HEK293 (cell line): Measurements from ENCODE around the gene TNFRSF14.

Experiments used
- BCL6B ChIP-seq: fragments of 450-650 bp; formaldehyde crosslinking; IDR thresholded peaks from 2 replicates; pipeline ENCODE4 v1.5.1; 2017; ENCODE audit warnings: missing biosample characterization, missing genetic modification characterization
- CTCF ChIP-seq: fragments of 450-650 bp; formaldehyde crosslinking; IDR thresholded peaks from 2 replicates; pipeline ENCODE4 v1.5.1; 2016; ENCODE audit warnings: missing biosample characterization, missing genetic modification characterization
- EGR2 ChIP-seq: fragments of 450-650 bp; formaldehyde crosslinking; IDR thresholded peaks from 2 replicates; pipeline ENCODE4 v1.5.1; 2016; ENCODE audit warnings: low read depth, missing biosample characterization, missing genetic modification characterization
- GLIS2 ChIP-seq: fragments of 450-650 bp; formaldehyde crosslinking; IDR thresholded peaks from 2 replicates; pipeline ENCODE4 v1.5.1; 2016; ENCODE audit warnings: missing biosample characterization, missing genetic modification characterization
- HOXD13 ChIP-seq: sonication (generic); formaldehyde crosslinking; IDR thresholded peaks from 2 replicates; pipeline ENCODE4 v1.8.0; 2022; ENCODE audit warnings: missing genetic modification reagents, borderline replicate concordance
- KLF1 ChIP-seq: fragments of 450-650 bp; formaldehyde crosslinking; IDR thresholded peaks from 2 replicates; pipeline ENCODE4 v1.5.1; 2016; ENCODE audit warnings: missing biosample characterization, missing genetic modification characterization
- KLF8 ChIP-seq: fragments of 450-650 bp; formaldehyde crosslinking; IDR thresholded peaks from 2 replicates; pipeline ENCODE4 v1.5.1; 2016; ENCODE audit warnings: missing biosample characterization, missing genetic modification characterization
- REPIN1 ChIP-seq: fragments of 450-650 bp; formaldehyde crosslinking; IDR thresholded peaks from 2 replicates; pipeline ENCODE4 v1.5.1; 2017; ENCODE audit warnings: missing biosample characterization, missing genetic modification characterization, low read depth
- ZBTB11 ChIP-seq: fragments of 450-650 bp; formaldehyde crosslinking; conservative IDR thresholded peaks from 2 replicates; pipeline ENCODE4 v1.5.1; 2016; ENCODE audit warnings: low read depth, missing biosample characterization, missing genetic modification characterization
- ZBTB20 ChIP-seq: fragments of 450-650 bp; formaldehyde crosslinking; IDR thresholded peaks from 2 replicates; pipeline ENCODE4 v1.5.1; 2016; ENCODE audit warnings: missing biosample characterization, missing genetic modification characterization
- ZEB2 ChIP-seq: fragments of 450-650 bp; formaldehyde crosslinking; IDR thresholded peaks from 2 replicates; pipeline ENCODE4 v1.5.1; 2016; ENCODE audit warnings: missing biosample characterization, missing genetic modification characterization
- ZNF10 ChIP-seq: fragments of 450-650 bp; formaldehyde crosslinking; IDR thresholded peaks from 2 replicates; pipeline ENCODE4 v1.5.1; 2017; ENCODE audit warnings: missing biosample characterization, missing genetic modification characterization
- ZNF121 ChIP-seq: fragments of 450-650 bp; formaldehyde crosslinking; IDR thresholded peaks from 2 replicates; pipeline ENCODE4 v1.5.1; 2016; ENCODE audit warnings: missing biosample characterization, missing genetic modification characterization
- ZNF138 ChIP-seq: fragments of 450-650 bp; formaldehyde crosslinking; IDR thresholded peaks from 2 replicates; pipeline ENCODE4 v1.5.1; 2016; ENCODE audit warnings: missing biosample characterization, missing genetic modification characterization, borderline replicate concordance
- ZNF175 ChIP-seq: fragments of 450-650 bp; formaldehyde crosslinking; IDR thresholded peaks from 2 replicates; pipeline ENCODE4 v1.5.1; 2016; ENCODE audit warnings: missing biosample characterization, missing genetic modification characterization
- ZNF18 ChIP-seq: fragments of 450-650 bp; formaldehyde crosslinking; IDR thresholded peaks from 2 replicates; pipeline ENCODE4 v1.5.1; 2016; ENCODE audit warnings: missing biosample characterization, missing genetic modification characterization
- ZNF211 ChIP-seq: fragments of 450-650 bp; formaldehyde crosslinking; IDR thresholded peaks from 2 replicates; pipeline ENCODE4 v1.5.1; 2016; ENCODE audit warnings: low read depth, missing biosample characterization, missing genetic modification characterization
- ZNF341 ChIP-seq: fragments of 450-650 bp; formaldehyde crosslinking; IDR thresholded peaks from 2 replicates; pipeline ENCODE4; 2016; ENCODE audit warnings: low read depth, missing biosample characterization, missing genetic modification characterization
- ZNF350 ChIP-seq: fragments of 450-650 bp; formaldehyde crosslinking; IDR thresholded peaks from 2 replicates; pipeline ENCODE4 v1.5.0; 2017; ENCODE audit warnings: missing biosample characterization, mild to moderate bottlenecking, missing genetic modification characterization
- ZNF37A ChIP-seq: fragments of 450-650 bp; IDR thresholded peaks from 2 replicates; pipeline ENCODE4 v1.5.1; 2018; ENCODE audit warnings: missing biosample characterization, missing genetic modification characterization
- ZNF513 ChIP-seq: fragments of 450-650 bp; IDR thresholded peaks from 2 replicates; pipeline ENCODE4 v1.5.1; 2018; ENCODE audit warnings: missing biosample characterization, missing genetic modification characterization
- ZNF623 ChIP-seq: fragments of 450-650 bp; formaldehyde crosslinking; IDR thresholded peaks from 2 replicates; pipeline ENCODE4 v1.5.1; 2016; ENCODE audit warnings: missing biosample characterization, missing genetic modification characterization
- ZNF624 ChIP-seq: fragments of 450-650 bp; formaldehyde crosslinking; IDR thresholded peaks from 2 replicates; pipeline ENCODE4 v1.5.1; 2017; ENCODE audit warnings: missing biosample characterization, missing genetic modification characterization
- ZNF626 ChIP-seq: fragments of 450-650 bp; sonication (Bioruptor Pico); formaldehyde crosslinking; IDR thresholded peaks from 2 replicates; pipeline ENCODE4 v1.5.1; 2018; ENCODE audit warnings: missing biosample characterization, missing genetic modification characterization, inconsistent platforms
- ZNF660 ChIP-seq: fragments of 450-650 bp; IDR thresholded peaks from 2 replicates; pipeline ENCODE4 v1.5.1; 2018; ENCODE audit warnings: missing biosample characterization, mild to moderate bottlenecking, missing genetic modification characterization
- ZNF707 ChIP-seq: fragments of 450-650 bp; formaldehyde crosslinking; IDR thresholded peaks from 2 replicates; pipeline ENCODE4 v1.5.1; 2016; ENCODE audit warnings: missing biosample characterization, missing genetic modification characterization
- ZNF837 ChIP-seq: fragments of 450-650 bp; formaldehyde crosslinking; IDR thresholded peaks from 2 replicates; pipeline ENCODE4 v1.5.1; 2016; ENCODE audit warnings: missing biosample characterization, missing genetic modification characterization
- ZXDB ChIP-seq: fragments of 450-650 bp; formaldehyde crosslinking; IDR thresholded peaks from 2 replicates; pipeline ENCODE4 v1.5.1; 2016; ENCODE audit warnings: missing biosample characterization, missing genetic modification characterization
- TF ChIP-seq, protein P1 (sequence below): fragments of 450-650 bp; formaldehyde crosslinking; optimal IDR thresholded peaks from 2 replicates; pipeline ENCODE3; 2016; ENCODE audit warnings: missing biosample characterization, mild to moderate bottlenecking, missing genetic modification characterization
- TF ChIP-seq, protein P2 (sequence below): fragments of 450-650 bp; formaldehyde crosslinking; IDR thresholded peaks from 2 replicates; pipeline ENCODE4 v1.5.1; 2016; ENCODE audit warnings: missing biosample characterization, missing genetic modification characterization

TNFRSF14 gene

DNA sequence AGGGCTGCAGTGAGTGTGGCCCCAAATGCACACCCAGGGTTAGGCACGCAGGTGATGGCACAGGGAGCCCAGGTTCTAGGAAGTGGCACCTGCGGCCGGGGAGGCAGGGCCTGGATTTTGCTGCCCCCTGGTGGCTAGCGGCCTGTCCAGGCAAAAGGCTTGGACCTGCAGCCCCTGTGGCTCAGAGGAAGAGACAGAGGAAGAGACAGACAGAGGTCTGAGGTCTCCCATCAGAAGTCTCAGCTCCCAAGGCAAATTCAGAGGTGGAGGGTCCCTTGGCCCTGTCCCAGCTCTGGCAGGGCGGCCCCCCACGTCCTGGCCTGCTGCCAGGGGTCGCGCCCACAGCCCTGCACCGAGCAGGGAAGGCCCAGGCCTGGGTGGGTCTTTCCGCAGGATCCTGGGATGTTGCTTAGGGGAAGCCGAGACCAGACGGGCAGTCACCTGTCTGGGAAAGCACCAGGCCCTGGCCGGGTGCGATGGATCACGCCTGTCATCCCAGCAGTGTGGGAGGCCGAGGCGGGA lies 8.0 kb upstream of the TNFRSF14 start (continued):
- TF ChIP-seq ZBTB11 (tag by site-specific recombination) (no peak), ZNF341 (tag by site-specific recombination) (no peak), REPIN1 (tag by site-specific recombination) (no peak), EGR2 (tag by site-specific recombination) (no peak), ZNF513 (tag by site-specific recombination) (0 out of 2 replicates have a peak, but pooled peaks have one; percentile 11), ZNF837 (no peak), ZNF37A (no peak), ZNF18 (tag by site-specific recombination) (no peak), ZNF624 (tag by site-specific recombination) (no peak), ZNF623 (tag by site-specific recombination) (no peak), ZEB2 (tag by site-specific recombination) (peak; percentile 69; the same call in 1 of the 2 replicates), ZNF121 (no peak), ZNF707 (no peak), ZNF350 (tag by site-specific recombination) (no peak), ZNF211 (tag by site-specific recombination) (no peak), BCL6B (tag by site-specific recombination) (no peak), ZNF175 (tag by site-specific recombination) (no peak), ZBTB20 (tag by site-specific recombination) (0 out of 2 replicates have a peak, but pooled peaks have one; percentile 6), ZNF626 (tag by site-specific recombination) (no peak), GLIS2 (0 out of 2 replicates have a peak, but pooled peaks have one; percentile 32), ZXDB (tag by site-specific recombination) (no peak), KLF1 (tag by site-specific recombination) (0 out of 2 replicates have a peak, but pooled peaks have one; percentile 22), CTCF (tag by site-specific recombination) (peak; percentile 88), ZNF10 (no peak), ZNF660 (tag by site-specific recombination) (no peak), ZNF138 (tag by site-specific recombination) (no peak), HOXD13 (no peak), KLF8 (peak; percentile 62)
- TF ChIP-seq, protein P1, sequence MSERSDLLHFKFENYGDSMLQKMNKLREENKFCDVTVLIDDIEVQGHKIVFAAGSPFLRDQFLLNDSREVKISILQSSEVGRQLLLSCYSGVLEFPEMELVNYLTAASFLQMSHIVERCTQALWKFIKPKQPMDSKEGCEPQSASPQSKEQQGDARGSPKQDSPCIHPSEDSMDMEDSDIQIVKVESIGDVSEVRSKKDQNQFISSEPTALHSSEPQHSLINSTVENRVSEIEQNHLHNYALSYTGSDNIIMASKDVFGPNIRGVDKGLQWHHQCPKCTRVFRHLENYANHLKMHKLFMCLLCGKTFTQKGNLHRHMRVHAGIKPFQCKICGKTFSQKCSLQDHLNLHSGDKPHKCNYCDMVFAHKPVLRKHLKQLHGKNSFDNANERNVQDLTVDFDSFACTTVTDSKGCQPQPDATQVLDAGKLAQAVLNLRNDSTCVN (tag by site-specific recombination): no peak
- TF ChIP-seq, protein P2, sequence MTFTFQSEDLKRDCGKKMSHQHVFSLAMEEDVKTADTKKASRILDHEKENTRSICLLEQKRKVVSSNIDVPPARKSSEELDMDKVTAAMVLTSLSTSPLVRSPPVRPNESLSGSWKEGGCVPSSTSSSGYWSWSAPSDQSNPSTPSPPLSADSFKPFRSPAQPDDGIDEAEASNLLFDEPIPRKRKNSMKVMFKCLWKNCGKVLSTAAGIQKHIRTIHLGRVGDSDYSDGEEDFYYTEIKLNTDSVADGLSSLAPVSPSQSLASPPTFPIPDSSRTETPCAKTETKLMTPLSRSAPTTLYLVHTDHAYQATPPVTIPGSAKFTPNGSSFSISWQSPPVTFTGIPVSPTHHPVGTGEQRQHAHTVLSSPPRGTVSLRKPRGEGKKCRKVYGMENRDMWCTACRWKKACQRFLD: no peak
